DMS114 treated with DMSO at 0.1 percent for 48 hours (cell line): ENCODE data around the gene NKX2-2.

ENCODE experiments used
- DNase-seq: peaks from one replicate; lab custom pipeline; 2025; ENCODE audit not compliant: unreplicated experiment; lab: John Stamatoyannopoulos, UW

NKX2-2 gene

GRCh38 chr20:21513881-21514540, at the start of gene NKX2-2:
Gene NKX2-2 (minus strand): TSS chr20:21514064. CDS start chr20:21513669, 395 bp downstream.
- no peak for DNase-seq

- DNase-seq: no peak
Observed at GRCh38 chr20:21562656-21563055, 48.8 kb upstream of the NKX2-2 start.

DNA sequence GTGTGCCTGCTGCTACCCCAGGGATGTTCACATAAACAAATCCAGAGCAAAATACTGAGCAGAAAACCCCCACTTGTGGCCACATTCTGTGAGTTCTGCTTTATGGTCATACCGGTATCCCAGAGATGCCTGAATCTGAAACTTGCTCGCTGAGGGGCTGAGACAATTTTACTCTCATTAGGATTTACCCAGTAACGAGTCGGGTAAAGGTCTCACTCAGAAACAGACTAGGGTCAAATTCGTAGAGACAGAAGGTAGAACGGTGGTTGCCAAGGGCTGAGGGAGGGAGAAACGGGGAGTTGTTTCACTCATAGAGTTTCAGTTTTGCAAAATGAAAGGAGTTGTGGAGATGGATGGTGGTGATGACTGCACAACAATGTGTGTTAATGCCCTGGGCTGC, 45.4 kb upstream of the NKX2-2 start:
- no peak for DNase-seq

GRCh38 chr20:21557241-21558020, 43.6 kb upstream of the NKX2-2 start:
- DNase-seq: no peak

DNA sequence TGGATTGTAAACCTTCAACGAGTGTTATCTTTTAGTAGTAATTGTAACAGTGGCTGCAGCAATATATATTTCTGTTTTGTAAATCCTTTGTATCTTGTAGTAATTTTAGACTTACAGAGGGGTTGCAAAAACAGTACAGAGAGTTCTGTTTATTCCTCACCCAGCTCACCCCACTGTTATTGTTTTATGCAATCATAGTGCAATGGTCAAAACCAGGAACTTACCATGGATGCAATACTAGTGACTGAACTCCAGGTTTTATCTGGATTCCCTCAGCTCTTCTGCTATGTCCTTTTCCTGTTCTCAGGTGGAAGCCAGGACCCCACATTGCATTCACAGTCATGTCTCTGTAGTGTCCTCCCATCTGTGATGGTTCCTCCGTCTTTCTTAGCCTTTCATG, 42.5 kb upstream of the NKX2-2 start:
- no peak for DNase-seq

DNA sequence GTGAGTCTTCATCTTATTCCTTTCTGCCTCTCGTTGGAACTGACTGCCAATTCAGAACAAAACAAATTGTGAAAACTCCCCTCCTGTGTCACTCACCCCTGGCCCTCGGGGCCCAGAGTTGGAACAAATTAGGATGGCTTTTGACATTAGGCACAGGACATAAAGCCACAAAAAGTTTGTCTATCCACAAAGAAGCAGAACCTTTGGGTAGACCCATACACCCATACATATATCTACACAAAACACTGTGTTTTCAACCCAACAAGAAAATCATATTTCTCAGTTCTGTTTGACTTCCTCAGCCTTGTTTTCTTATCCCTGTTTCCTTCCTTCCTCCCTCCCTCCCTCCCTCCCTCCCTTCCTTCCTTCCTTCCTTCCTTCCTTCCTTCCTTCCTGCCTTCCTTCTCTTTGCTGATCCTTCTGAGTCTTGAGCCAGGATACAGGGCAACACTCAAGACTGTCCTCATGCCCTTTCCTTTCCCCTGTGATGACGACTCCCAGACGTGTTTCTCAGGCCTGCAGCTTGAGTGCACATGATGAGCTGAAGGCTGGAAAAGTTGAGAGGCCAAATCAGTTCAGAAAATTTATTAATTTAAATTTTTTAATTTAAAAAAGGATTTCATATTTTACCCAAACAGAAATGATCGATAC, 41.7 kb upstream of the NKX2-2 start:
- DNase-seq: no peak

DNA sequence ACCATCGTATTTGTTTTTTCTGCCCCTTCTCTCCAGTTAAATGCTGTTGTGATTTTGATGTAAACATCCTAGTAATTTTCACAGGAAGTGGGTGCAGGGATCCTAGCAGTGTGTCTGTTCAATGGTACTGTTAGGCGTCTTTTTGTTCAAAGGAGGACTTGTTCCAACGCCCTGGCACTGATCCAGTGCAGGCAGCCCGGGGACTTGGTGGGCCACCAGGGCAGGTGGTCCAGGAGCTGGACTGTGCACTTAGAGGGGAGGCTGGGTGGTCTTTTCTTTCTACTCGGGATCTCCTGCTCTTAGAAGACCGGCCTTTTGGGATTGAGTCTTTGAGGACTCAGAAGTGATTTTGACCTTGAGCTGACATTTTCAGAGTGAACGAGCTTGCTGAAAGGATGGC, 41.1 kb upstream of the NKX2-2 start:
- no peak for DNase-seq

DNA sequence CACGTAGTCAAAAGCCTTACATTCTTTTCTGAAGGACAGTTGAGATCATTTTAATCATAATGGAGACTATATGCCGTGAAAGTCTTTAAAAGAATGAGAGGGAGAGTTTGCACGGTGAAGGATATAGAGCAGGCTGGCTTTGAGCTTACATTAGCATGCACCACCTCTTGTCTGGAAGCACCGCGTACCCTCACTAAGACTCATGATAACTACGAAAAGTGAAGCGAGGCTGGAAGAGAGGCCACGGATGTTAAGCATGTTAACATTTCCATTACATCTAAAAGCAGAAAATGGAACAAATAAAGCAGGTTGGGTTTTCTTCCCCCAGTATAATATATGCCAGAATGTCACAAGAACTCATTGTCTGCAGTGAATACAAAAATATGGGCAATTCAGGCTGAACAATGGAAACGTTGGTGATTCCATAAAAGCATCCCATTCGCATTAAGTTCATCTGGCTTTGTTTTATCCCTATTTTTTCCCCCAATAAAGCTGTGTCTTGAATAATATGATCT, 40.6 kb upstream of the NKX2-2 start:
- no peak for DNase-seq

DNA sequence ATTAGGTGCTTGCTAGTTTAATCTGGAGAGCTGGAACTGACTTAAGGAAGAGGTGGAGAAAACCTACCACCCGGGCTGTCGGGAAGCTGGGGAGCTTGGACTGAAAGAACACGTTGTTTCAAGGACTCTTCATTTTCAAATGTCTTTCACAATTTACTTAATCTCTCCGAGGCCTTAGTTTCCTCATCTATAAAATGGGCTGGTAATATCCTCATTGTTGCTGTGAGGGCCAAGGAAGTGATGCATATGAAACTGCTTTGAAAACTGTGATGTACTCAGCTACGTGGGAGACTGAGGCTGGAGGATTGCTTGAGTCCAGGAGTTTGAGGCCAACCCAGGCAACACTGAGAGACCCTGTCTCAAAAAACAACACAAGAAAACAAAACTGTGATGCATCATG, 36.7 kb upstream of the NKX2-2 start:
- DNase-seq: no peak

DNA sequence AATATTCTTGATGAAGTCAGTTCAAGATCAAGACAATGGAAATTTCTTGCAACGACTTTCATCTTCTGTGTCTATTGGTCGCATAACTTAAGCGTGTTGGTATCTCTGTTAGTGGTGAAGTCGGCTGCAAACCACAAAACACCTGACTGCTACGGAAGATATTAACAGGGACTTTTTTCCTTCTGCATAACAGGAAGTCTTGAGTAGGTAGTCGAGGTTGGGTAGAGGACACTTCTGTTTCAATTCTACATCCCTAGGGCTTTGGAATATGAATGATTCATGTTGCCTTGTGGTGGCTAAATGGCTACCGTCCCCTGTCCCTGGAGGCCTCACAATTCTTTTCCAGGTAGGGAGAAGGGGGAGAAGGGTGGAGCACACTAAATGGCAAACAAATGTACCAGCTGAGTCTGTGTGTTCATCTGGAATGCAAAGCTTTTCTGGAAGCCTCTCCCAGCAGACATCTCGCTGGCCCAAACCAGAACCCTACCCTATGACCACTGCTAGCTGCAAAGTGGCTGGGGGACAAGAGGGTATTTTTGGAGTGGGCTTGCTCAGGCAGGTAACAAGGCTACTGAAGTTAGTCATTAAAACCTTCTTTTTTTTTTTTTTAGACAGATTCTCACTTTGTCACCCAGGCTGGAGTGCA, 34.6 kb upstream of the NKX2-2 start:
- DNase-seq: no peak

GRCh38 chr20:21546355-21546754, 32.5 kb upstream of the NKX2-2 start:
- no peak for DNase-seq

DNA sequence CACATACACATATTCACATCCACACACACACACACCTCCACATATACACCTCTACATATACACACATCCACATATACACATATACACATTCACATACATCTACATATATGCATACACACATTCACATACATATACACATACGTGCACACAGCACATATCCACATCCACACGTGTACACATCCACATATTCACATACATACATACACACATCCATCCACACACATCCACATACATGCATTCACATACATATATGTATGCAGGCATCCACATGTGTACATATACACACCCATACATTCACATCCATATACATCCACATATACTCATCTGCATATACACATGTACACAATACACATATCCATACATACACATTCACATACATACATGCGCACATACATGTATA, 25.6 kb upstream of the NKX2-2 start:
- no peak for DNase-seq

DNA sequence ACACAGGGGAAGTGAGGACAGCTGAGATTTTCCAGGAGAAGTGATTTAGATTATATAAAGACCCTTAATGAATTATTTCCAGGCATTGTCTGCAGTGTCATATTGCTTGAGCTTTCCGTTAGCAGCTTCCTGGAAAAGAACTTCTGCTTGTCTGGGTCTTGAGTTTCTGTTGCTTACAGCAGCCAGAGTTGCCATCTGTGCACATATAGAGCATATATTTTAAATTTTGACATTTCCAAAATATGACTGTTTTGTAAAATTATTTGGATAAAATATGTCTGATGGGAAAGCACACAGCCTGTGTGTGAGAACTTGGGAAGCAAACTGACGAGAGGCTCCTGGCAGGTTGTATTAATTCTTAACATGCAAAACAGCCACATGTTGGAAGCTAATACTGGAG, 21.0 kb upstream of the NKX2-2 start:
- no peak for DNase-seq

DNA sequence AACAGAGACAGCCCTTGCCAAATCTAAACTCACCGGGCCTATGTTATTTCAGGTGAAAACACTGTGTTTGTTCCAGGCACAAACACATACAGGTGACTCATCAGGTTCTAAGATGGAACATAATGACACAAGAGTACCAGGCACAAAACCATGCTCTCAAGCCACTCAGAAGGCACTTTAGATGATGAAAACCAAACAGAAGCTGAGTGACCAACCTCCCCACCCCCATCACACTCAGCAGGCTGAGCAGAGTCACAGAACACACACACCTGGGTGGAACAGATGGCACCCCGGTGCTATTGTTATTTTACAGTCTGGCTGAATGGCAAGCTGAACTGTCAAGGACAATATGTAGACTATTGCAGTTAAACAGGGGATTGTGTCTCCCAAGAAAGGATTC, 20.6 kb upstream of the NKX2-2 start:
- DNase-seq: no peak

DNA sequence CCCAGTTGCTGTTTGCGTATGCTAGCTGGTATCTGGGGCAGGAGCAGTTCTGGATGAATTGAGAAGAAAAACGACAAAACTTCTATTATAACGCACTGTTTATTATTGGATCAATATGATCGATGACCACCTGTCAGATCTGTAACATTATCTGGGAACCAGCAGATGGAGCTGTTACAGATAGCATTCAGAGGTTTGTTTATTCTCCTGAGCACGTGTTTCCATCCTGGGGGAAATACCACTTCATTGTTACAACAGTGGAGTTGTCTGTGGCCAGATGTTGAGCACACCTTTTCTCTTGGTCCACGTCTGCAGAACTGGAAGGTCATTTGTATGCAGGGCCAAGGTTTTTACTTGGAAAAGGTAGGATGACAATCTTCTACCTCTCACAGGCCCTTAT, 16.0 kb upstream of the NKX2-2 start:
- peak; percentile 6 for DNase-seq

DNA sequence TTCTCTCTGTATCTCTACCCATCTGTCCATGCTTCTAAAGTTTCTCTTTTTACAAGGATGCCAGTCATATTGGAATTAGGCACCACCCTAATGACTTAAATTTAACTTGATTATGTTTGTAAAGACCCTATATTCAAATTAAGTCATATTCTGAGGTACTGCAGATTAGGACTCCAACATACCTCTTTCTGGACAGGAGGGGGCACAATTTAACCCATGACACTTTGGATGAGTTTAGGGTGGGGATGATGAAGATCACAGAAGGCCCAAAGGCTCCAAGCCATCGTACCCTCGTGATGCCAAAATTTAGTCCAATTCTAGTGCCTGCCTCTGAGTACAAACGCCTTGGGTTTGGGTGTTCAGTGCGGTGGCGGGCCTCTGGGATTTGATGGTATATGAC, 15.0 kb upstream of the NKX2-2 start:
- DNase-seq: no peak

- no peak for DNase-seq
Observed at GRCh38 chr20:21527908-21528307, 14.0 kb upstream of the NKX2-2 start.

GRCh38 chr20:21526776-21527175, 12.9 kb upstream of the NKX2-2 start:
- DNase-seq: no peak

GRCh38 chr20:21523895-21524294, 10.0 kb upstream of the NKX2-2 start:
- DNase-seq: no peak

- DNase-seq: no peak
Observed at GRCh38 chr20:21523281-21523868, 9.5 kb upstream of the NKX2-2 start.
